WERI-Rb-1 (cell line): ENCODE results near the gene ACOT7.

Experiments
- DNase-seq: peaks from one replicate; pipeline ENCODE4 v3.0.0-alpha.2; 2020
- H3K27ac ChIP-seq: fragments of 250-450 bp; sonication (Bioruptor Pico); 2 replicates; pipeline ENCODE4 v1.5.1; 2020; ENCODE audit warnings: mild to moderate bottlenecking, moderate library complexity
- H3K27me3 ChIP-seq: fragments of 250-450 bp; sonication (Bioruptor Pico); 2 replicates; pipeline ENCODE4 v1.5.1; 2021; ENCODE audit warnings: mild to moderate bottlenecking, low read depth, moderate library complexity; ENCODE audit not compliant: insufficient read depth, severe bottlenecking
- H3K36me3 ChIP-seq: fragments of 250-450 bp; sonication (Bioruptor Pico); 2 replicates; pipeline ENCODE4 v1.5.1; 2020; ENCODE audit warnings: mild to moderate bottlenecking, moderate library complexity
- H3K4me3 ChIP-seq: 2 replicates; pipeline ENCODE4 v1.5.1; 2011; ENCODE audit warnings: low read depth, mild to moderate bottlenecking, control low read depth, low read length
- H3K9me3 ChIP-seq: fragments of 250-450 bp; sonication (Bioruptor Pico); 2 replicates; pipeline ENCODE4 v1.5.1; 2021; ENCODE audit warnings: mild to moderate bottlenecking, moderate library complexity; ENCODE audit not compliant: severe bottlenecking
- CTCF ChIP-seq: IDR thresholded peaks from 2 replicates; pipeline ENCODE4 v1.5.1; 2011; ENCODE audit warnings: low read depth, mild to moderate bottlenecking, control low read depth, inconsistent platforms, low read length

Gene ACOT7

GRCh38 chr1:6243993-6244392 lies 149.6 kb downstream of the ACOT7 start, which contains the start of gene HES3:
TSS of gene HES3 (plus strand) at chr1:6244179. CDS start at chr1:6244366, 187 bp downstream.
- Histone ChIP-seq H3K27me3 (no peaks in the 10 kb centered on the region), H3K36me3 (no peaks in the 10 kb centered on the region), H3K27ac (peak within 1 kb of the TSS; percentile 63), H3K4me3 (peak within 1 kb of the TSS; percentile 77), H3K9me3 (no peaks in the 10 kb centered on the region)
- TF ChIP-seq CTCF: no peak
- DNase-seq: no peak

- H3K27ac ChIP-seq: no peak overlapping the region
- H3K27me3 ChIP-seq: no peaks in the 10 kb centered on the region
- no peak for TF ChIP-seq CTCF
- H3K9me3 ChIP-seq: no peaks in the 10 kb centered on the region
- no peaks in the 10 kb centered on the region for H3K36me3 ChIP-seq
- DNase-seq: no peak
- no peak overlapping the region for H3K4me3 ChIP-seq
Observed at GRCh38 chr1:6243053-6243834, 150.3 kb downstream of the ACOT7 start.

- no peaks in the 10 kb centered on the region for H3K27me3 ChIP-seq
- no peak for DNase-seq
- no peak for TF ChIP-seq CTCF
- no peaks in the 10 kb centered on the region for H3K36me3 ChIP-seq
- no peaks in the 10 kb centered on the region for H3K9me3 ChIP-seq
- no peak overlapping the region for H3K4me3 ChIP-seq
- H3K27ac ChIP-seq: no peak overlapping the region
Observed at GRCh38 chr1:6241887-6242740, 151.5 kb downstream of the ACOT7 start.

GRCh38 chr1:6241107-6241886 lies 152.3 kb downstream of the ACOT7 start:
- H3K4me3 ChIP-seq: no peak overlapping the region
- no peak for TF ChIP-seq CTCF
- no peaks in the 10 kb centered on the region for H3K27me3 ChIP-seq
- DNase-seq: no peak
- H3K9me3 ChIP-seq: peaks cover under 1% of the 10 kb centered on the region
- H3K36me3 ChIP-seq: no peaks in the 10 kb centered on the region
- H3K27ac ChIP-seq: no peak overlapping the region

- Histone ChIP-seq H3K9me3 (peaks cover 4% of the 10 kb centered on the region), H3K4me3 (no peak overlapping the region), H3K27me3 (no peaks in the 10 kb centered on the region), H3K27ac (no peak overlapping the region), H3K36me3 (no peaks in the 10 kb centered on the region)
- no peak for DNase-seq
- no peak for TF ChIP-seq CTCF
Observed at GRCh38 chr1:6239950-6240768, 153.4 kb downstream of the ACOT7 start.
